NCI-H748 (cell line): ENCODE measurements around the gene DHCR24.
"Not testable (repeated sequence)": the region's sequence is repeated elsewhere in the genome, so short reads cannot be mapped to it uniquely, and the experiment has no call there.

Experiments used
- DNase-seq: peaks from one replicate; lab custom pipeline; 2025; ENCODE audit not compliant: unreplicated experiment; lab: John Stamatoyannopoulos, UW

Gene DHCR24

DNA sequence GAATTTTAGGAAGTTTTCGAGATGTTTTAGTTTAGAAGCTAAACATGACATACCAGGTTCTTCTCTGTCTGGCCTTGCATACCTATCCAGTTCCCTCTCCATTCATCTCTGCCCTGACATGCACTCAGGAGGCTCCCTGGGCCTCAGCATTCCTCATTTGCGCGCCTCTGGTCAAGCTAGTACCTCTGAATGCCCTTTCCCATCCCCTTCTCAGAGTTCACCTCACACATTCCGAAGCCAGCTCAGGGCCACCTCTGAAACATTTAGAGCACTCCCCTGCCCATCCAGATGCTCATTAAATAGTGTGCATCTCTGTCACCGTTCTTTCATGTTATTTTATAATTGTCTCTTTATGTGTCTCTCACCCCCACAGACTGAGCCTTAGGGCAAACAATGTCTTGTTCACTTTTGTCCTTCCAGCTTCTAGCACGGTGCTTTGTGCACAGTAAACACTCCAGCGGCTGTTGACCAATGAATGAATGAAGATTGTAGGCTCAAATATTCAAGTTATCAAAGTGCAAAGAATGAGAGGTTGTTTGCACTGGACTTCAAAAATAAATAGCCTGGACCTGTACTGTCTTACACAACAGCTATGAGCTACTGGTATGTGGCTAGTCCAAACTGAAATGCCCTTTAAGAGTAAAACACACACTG, 1.2 kb upstream of the DHCR24 start:
- peak; percentile 76 for DNase-seq

GRCh38 chr1:54887665-54888071, 673 bp upstream of the DHCR24 start:
- DNase-seq, result peak; percentile 57

GRCh38 chr1:54885807-54886723, 930 bp downstream of the DHCR24 start:
- peak; percentile 77 for DNase-seq

- DNase-seq, result no peak
Observed at GRCh38 chr1:54885237-54885679, 1.7 kb downstream of the DHCR24 start.

DNA sequence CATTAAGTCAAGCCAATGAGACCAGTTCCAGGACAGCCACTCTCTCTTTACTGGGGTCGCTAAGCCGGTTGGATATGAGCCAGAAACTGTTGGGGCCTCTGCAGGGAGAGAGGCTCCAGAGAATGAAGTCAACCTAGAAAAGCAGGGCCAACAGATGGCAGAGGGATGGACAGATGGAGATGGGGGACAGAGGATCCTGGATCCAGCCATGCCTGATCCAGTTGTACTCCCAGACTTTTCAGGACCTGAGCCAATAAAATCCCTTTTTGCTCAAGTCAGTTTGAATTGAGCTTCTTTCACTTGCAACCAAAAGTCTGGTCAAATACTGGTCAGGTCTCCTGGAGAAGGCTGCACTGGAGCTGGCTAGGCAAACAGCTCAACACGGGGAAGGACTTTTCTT, 2.2 kb downstream of the DHCR24 start:
- peak; percentile 25 for DNase-seq

GRCh38 chr1:54884135-54884586, 2.8 kb downstream of the DHCR24 start:
- no peak for DNase-seq

DNA sequence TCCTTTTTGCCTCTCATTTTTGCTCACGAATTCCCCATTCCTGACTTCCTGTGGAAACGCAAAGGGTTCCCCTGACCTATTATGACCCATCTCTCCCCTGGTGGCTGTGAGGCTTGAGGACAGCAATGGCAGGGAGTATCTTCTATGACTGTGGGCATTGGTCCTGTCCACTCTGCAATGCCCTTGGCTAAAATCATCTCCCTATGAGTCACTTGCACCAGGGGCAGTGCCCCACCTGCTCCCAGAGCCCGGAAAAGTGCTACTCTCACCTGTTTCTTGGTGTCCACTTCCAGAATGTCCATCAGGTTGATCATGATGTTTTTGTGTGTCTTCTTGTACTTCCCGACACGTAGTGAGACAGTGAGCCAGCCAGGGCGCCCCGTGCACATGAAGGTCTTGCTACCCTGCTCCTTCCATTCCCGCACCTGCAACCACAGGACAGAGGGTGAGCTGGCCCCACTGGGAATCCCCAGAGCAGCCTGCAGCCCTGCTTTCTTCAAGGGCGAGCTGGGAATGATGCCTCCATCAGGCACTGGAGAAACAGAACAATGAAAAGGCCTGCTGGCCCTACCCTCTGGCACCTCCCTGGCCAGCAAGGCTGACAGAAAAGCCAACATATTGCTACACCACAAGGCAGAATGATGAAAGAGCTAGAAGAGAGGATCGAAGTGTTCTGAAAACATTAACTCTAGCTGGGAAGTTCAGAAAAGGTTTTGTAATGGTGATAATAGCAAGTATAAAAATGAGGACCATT, 3.5 kb downstream of the DHCR24 start:
- DNase-seq, result no peak

DNA sequence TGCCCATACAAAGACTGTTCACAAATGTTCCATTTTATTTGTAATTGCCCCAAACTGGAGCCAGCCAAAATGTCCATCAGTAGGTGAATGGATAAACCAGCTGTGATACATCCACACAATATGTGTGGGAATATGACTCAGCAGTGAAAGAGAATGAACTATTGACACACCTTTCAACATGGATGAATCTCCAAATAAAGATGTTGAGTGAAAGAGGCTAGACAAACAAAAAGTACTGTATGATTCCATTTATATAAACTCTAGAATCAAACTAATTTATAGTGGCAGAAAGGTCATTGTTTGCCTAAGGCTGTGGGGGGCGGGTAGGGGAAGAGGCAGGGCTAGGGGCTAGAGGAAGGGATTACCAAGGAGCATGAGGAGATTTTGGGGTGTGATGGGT, 4.5 kb downstream of the DHCR24 start:
- peak; percentile 72 for DNase-seq

DNA sequence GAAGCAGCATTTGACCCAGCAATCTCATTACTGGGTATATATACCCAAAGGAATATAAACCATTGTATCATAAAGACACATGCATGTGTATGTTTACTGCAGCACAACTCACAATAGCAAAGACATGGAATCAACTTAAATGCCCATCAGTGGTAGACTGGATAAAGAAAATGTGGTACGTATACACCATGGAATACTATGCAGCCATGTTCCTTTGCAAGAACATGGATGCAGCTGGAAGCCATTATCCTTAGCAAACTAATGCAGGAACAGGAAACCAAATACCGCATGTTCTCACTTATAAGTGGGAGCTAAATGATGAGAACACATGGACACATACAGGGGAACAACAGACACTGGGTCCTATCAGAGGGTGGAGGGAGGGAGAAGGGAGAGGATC, 5.4 kb downstream of the DHCR24 start:
- not testable (repeated sequence) for DNase-seq

- DNase-seq, result no peak
Observed at GRCh38 chr1:54879872-54880271, 7.1 kb downstream of the DHCR24 start.

- no peak for DNase-seq
Observed at GRCh38 chr1:54876814-54877213, 10.2 kb downstream of the DHCR24 start.

DNA sequence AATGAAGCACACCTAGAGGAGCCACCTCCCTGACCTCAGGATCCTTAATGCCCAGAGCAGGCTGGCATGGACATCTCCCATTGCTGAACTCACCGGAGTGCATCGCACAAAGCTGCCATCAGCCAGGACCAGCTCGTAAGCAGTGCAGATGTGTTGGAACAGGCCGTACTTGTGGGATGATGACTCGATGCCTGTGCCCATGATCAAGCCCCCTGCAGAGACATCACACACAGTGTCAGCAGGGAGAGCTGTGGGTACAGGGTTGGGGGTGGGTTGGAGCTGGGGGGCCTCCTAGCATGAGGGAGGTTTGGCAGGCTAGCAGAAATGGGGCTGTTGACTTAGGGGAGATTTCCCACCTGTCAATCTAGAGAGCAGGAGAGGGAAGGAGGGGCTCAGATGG, 12.0 kb downstream of the DHCR24 start:
- DNase-seq, result no peak

GRCh38 chr1:54874079-54874830, 12.7 kb downstream of the DHCR24 start:
- DNase-seq, result no peak

GRCh38 chr1:54872036-54872331, 15.0 kb downstream of the DHCR24 start:
- no peak for DNase-seq

DNA sequence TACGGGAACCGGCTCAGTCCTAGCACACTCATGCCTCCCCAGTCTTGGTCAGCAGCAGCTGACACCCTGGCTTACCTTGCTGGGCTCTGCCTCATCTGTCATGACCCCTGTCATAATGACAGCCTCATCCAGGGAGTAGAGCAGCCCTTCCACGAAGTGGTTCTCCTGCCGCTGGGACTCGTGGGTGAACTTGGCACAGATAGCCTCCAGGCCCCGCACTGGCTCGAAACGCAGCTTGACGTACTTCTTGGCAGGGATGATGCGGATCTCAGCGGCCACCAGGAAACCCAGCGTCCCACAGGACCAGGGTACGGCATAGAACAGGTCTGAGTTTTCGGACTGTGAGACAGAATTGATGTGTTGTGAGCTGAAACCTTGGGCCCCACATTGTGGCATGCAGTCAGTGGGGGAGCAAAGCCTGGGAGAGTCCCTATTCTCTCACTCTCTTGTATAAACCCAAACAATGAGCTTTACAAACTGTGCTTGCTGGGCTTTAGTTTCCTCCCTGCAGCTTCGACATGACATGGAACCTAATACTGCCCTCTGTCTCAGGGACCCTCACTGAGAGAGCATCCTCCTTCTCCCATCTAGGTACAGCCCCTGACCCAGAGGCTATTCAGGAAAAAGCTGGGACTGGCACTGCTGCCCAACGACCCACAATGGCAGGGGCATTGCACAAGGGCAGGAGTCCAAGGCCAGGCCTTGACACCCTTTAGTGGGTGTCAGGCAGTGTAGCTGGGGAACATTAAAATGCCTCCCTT, 15.5 kb downstream of the DHCR24 start:
- DNase-seq, result no peak

- DNase-seq, result no peak
Observed at GRCh38 chr1:54870869-54871268, 16.1 kb downstream of the DHCR24 start.

GRCh38 chr1:54869173-54869851, 17.7 kb downstream of the DHCR24 start:
- no peak for DNase-seq

- DNase-seq, result no peak
Observed at GRCh38 chr1:54867717-54868057, 19.3 kb downstream of the DHCR24 start.

DNA sequence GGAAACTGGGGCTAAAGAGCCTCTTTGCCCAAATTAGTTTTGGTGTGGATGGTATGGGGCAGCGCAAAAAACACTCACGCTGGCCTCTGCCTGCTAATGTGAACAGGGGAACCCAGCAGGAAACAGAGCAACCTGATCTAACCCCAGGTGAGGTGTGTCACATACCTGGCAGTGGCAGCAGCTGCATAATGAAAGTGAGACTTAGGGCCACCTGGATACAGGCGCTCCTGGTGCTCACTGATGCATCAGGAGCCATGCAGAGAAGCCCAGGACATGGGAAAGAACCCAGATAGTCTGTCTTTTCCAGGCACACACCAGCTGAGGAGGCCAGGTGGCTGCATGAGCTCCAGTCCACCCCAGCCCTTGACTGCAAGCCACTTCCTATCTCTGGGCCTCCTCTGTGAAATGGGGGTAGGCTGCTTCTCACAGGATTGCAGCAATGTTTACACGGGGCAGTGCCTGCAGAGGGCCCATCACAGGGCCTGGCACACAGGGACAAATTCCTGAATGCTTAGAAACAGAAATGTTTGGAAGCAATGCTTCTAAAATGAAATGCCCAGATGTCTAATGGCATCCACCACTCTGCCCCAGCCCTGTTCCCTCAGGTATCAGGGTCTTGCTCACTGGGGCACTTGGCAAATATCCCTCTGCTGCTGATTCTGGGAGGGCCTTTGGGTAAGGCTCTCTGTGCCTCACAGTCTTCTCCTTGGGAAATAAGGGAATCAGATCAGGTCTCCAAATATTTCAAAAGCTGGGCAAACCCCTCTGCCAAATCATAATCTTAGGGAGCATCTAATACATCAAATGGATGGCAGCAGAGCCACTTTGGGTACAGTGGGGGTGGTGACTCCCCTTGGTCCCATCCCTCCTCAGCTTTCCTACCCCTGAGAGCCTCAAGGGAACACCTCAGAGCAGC, 19.9 kb downstream of the DHCR24 start:
- no peak for DNase-seq
